ENCODE data around the gene IFTAP. TPM values are rescaled to one million over a fixed set of nuclear protein-coding genes. Genes with fewer than 3 reads are reported as not detected.

Gene IFTAP
- total RNA-seq, 1 donor from 2014 or later, result 19.7 TPM

GRCh38 chr11:36565031-36565610 is 29.2 kb upstream of the IFTAP start:
- H3K4me3 ChIP-seq (ENCODE audit: low read depth, low read length), result no peak overlapping the region
- no peak for TF ChIP-seq CTCF (conservative IDR thresholded peaks at IDR 0.05; ENCODE audit: low read depth, low read length)
- DNase-seq (ENCODE audit: low read depth), result no peak

- no peak overlapping the region for H3K4me3 ChIP-seq (ENCODE audit: low read depth, low read length)
- no peak for DNase-seq (ENCODE audit: low read depth)
- no peak for TF ChIP-seq CTCF (conservative IDR thresholded peaks at IDR 0.05; ENCODE audit: low read depth, low read length)
Measured at GRCh38 chr11:36566407-36567053, 27.8 kb upstream of the IFTAP start.

GRCh38 chr11:36567694-36568093 is 26.6 kb upstream of the IFTAP start, which contains the start of gene RAG1:
Gene RAG1 (plus strand): TSS chr11:36568007. CDS start chr11:36573305, 5,298 bp downstream.
- DNase-seq (ENCODE audit: low read depth), result no peak
- no peak within 1 kb of the TSS for H3K4me3 ChIP-seq (ENCODE audit: low read depth, low read length)
- no peak for TF ChIP-seq CTCF (conservative IDR thresholded peaks at IDR 0.05; ENCODE audit: low read depth, low read length)

- H3K4me3 ChIP-seq (ENCODE audit: low read depth, low read length), result no peak overlapping the region
- TF ChIP-seq CTCF (conservative IDR thresholded peaks at IDR 0.05; ENCODE audit: low read depth, low read length), result no peak
- DNase-seq (ENCODE audit: low read depth), result no peak
Measured at GRCh38 chr11:36569095-36569494, 25.2 kb upstream of the IFTAP start.

- TF ChIP-seq CTCF (conservative IDR thresholded peaks at IDR 0.05; ENCODE audit: low read depth, low read length), result no peak
- no peak for DNase-seq (ENCODE audit: low read depth)
Measured at GRCh38 chr11:36574486-36574885, 19.8 kb upstream of the IFTAP start.

GRCh38 chr11:36577373-36577772 is 16.9 kb upstream of the IFTAP start:
- no peak for DNase-seq (ENCODE audit: low read depth)
- no peak overlapping the region for H3K4me3 ChIP-seq (ENCODE audit: low read depth, low read length)
- no peak for TF ChIP-seq CTCF (conservative IDR thresholded peaks at IDR 0.05; ENCODE audit: low read depth, low read length)

More at GRCh38 chr11:36574486-36574885, 19.8 kb upstream of the IFTAP start:
- H3K4me3 ChIP-seq (ENCODE audit: low read depth, low read length), result no peak overlapping the region

- no peak overlapping the region for H3K4me3 ChIP-seq (ENCODE audit: low read depth, low read length)
- DNase-seq (ENCODE audit: low read depth), result no peak
- no peak for TF ChIP-seq CTCF (conservative IDR thresholded peaks at IDR 0.05; ENCODE audit: low read depth, low read length)
Measured at GRCh38 chr11:36577859-36578258, 16.4 kb upstream of the IFTAP start.
